GM21447 (cell line): ENCODE results near the gene SH3BP4.

ENCODE experiments used
- ATAC-seq: cut with Tn5 transposase; IDR thresholded peaks from one replicate; pipeline ENCODE4 v1.9.1; 2021; ENCODE audit not compliant: unreplicated experiment

SH3BP4 gene

GRCh38 chr2:234996069-234996940 lies 44.5 kb downstream of the SH3BP4 start:
- ATAC-seq, result no peak

DNA sequence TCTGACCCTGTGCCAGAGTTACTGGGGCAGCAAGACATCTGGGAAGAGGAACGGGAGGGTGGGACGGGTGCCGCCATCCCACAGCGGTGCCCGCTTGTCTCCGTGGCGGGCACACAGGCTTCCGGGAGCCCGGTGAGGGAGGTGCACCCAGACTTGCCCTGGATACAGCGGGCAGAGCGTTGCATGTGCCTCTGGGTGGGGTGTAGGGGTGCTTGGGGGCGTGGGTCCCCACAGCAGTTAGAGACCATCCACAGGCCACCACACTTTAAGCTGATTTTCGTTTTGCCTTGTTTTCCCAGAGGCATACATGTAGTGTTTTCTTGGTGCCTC lies 45.1 kb downstream of the SH3BP4 start:
- ATAC-seq, result no peak

- ATAC-seq, result no peak
Measured at GRCh38 chr2:234997389-234997788, 45.6 kb downstream of the SH3BP4 start.

DNA sequence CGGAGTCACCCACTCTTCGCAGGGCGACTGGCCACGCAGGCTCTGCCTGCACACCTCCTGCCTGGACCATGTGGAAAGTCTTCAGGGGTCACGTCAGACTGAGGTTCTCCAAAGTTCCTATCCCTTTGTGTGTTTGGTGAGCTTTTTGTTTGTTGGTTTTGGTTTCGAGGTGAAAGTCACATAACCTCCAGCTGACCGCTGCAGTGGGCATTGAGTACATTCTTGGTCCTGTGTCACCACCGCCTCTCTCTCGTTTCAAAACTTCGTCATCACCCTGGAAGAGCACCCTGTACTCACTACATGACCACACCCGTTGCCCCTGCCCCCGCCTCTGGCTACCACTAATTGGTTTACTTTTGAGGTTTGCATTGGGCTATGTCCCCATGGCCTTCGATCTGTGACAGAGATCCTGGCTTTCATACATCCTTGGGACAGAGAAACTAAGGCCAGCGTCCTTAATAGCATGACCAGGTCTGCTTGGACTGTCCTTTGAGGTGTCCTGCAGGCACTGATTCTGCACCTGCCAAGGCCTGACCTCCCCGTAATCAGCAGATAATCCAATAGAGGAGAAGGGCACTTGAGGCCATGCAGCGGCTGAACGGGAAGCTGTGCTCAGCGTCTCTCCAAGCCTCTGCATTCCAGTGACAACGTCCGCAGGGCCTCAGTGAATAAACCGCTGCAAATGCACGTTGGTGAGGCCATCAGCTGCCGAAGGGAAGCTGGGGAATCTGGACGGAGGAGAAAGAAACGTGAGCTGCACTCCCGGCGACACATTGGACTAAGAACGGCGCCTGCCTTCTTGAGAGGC lies 46.8 kb downstream of the SH3BP4 start:
- ATAC-seq, result no peak

DNA sequence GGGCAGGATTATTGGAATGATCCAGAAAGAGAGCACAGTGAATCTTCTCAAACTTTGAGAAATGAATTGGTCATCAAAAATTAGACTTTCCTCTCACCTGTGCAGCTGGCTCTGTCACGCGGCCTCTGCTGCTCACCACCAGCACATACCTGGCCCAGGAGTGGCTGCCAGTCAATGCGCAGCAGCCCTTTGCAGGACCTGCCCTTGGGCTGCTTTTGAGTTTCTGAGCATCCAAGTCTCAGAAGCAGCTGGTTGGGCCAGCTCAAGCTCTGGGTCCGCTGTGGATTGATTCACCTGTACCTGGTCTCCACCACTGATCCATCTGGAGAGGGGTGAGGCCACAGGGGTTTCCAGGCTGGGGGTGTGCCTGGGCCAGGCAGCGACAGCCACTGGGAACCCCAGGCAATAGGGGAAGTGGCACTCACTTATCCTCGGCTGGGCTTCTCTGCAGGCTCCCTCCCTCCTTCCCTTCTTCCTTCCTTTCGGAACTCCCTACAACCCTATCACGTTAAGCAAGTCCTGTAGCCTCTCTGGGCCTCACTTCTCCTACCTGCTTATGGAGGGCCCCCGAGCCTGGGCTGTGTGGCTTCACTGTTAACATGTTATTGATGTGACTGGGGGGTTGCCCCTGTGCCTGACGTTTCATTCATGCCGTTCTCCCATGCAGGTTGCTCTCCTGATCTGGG lies 48.1 kb downstream of the SH3BP4 start:
- no peak for ATAC-seq

DNA sequence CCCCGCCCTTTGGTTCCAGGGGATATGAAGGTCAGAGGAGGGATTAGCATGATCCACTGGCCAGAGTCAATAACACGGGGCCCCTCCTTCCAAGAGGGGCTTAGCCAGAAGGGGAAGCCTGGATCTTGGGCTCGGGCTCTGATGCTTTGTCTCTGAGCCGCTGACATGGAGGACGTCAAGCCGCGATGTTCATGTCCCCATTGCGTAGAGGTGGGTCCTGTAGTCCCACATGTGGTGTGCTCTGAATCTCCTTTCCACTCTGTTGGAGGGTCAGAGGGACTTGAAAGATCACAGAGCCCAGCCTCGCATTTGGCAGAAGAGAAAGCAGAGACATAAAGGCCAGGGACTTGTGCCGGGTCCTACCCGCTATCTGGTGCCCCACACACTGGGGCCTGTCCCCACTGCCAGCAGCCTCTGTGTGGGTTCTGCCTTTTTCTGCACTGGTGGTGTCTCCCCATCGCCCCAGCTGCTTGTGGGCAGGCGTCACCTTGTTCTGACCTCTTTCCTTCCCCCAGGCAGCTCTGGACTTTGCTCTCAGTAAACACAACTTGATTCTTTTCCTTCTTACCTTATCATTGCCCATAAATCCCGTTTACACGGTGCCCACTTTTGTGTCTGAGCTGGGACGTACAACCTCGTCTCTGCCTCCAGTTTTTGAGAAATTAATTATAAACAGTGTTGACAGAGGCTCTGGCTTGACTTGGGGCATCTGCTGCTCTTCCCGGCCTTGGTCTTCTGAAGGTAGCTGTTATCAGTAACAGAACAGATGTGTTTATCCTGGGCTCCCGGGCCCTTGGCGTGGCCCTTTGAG lies 48.8 kb downstream of the SH3BP4 start:
- no peak for ATAC-seq

GRCh38 chr2:235001237-235002133 lies 49.7 kb downstream of the SH3BP4 start:
- no peak for ATAC-seq

- no peak for ATAC-seq
Measured at GRCh38 chr2:235002198-235003095, 50.6 kb downstream of the SH3BP4 start.

- ATAC-seq, result no peak
Measured at GRCh38 chr2:235003096-235003775, 51.4 kb downstream of the SH3BP4 start.

DNA sequence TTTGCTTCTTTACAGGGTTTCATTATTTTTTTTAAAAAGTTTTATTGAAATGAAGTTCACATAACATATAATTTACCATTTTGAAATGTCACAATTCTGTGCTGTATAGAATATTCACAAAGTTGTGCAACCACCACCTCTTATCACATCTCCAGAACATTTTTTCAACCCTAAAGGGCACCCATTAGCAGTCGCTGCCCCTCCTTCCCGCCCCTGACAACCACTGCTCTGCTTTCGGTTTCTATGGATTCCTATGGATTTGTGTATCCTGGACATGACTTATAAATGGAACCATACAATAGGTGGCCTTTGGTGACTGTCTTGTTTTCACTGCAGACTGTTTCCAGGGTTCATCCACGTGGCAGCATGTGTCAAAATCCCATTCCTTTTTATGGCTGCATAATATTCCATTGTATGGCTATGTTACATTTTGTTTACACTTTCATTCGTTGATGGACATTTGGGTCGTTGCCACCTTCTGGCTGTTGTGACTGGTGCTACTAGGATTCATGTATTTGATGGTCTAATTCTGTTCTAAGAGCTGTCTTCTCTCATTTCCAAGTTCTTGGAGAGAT lies 52.6 kb downstream of the SH3BP4 start:
- ATAC-seq, result no peak

- ATAC-seq, result no peak
Measured at GRCh38 chr2:235005023-235005422, 53.2 kb downstream of the SH3BP4 start.

DNA sequence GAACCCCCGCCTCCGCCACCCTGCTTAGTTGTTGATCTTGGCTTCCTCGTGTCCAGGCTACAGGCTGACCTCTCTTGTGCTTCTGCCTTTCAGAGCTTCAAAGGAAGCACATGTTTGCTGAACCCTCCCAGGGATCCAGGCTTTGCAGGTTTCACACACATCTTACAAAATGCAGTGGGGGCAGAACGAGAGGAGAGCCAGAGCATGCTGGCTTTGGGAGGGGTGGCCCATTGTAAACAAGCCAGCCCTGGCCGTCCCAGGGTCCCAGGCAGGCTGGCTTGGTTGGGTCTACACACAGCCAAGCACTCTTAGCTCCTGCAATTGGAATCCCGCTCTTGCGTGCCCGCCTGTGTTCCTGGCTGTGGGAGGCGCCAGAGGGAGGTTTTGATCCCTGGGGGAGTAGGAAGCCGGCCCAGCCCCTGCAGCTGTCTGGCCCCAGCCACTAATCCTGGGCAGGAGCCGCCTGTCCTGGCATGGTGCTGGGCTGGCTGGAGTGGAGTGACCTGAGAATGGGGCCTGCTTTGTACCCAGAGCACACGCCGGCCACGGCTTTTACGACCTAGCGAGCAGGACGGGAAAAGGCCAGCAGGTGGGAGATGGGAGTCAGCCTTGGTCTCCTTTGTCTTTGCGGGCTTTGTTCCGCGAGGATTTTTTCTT lies 53.9 kb downstream of the SH3BP4 start:
- ATAC-seq, result no peak

- ATAC-seq, result no peak
Measured at GRCh38 chr2:235006461-235006860, 54.6 kb downstream of the SH3BP4 start.

DNA sequence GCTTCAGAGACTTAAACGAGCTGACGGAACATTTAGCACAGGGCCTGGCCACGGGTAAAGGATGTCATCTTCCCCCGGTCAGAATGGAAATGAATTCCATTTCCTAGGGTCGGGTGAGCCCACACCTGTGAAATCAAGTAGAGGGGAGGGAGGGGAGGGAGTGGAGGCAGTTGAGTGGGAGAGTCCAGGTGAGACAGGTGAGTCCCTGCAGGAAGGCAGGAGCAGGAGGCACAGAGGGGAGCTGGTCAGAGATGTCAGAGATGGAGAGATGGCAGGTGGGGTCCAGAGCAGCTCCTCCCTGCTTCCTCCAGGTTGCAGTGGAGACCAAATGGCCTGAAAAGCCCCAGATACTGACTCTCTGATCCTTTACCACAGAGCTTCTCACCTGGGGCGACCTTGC lies 55.2 kb downstream of the SH3BP4 start:
- ATAC-seq, result no peak

DNA sequence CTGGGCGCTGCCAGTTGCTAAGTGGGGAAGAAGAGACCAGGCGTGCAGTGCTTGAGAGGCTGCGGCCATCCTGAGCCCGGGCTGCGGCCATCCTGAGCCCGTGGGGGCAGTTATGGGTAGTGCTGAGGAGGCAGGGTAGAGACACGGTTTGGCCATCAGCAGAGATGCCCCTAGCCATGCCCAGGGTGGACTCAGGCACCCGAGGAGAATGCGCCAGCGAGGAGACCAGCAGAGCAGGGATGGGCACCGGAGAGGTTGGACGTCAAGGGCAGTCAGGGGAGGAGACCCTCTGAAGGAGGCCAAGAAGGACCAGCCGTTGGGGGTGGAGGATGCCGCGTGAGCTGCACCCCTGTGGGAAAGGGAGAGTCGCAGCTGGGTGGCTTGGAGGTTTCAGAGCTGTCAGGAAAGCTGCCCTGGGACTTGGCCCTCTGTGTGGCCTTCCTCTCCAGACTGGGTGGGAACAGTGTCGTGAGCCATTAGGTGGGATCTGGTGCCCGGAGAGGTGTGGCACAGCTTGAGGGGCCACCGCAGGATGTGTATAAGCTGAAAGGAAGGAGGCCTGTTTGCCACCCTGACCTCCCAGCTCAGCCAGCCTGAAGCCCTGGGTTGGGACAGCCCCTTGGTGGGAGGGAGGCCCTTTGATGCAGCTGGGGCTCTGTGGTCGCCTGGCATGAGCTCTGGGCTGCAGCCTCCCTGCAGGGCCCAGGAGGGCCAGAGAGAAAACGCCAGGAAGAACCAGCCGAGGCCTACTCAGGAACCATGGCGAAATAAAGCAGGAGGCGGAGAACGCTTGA lies 56.0 kb downstream of the SH3BP4 start:
- no peak for ATAC-seq

GRCh38 chr2:235008584-235009044 lies 56.8 kb downstream of the SH3BP4 start:
- ATAC-seq, result no peak

GRCh38 chr2:235009081-235009480 lies 57.3 kb downstream of the SH3BP4 start:
- ATAC-seq, result no peak
